H1 (cell line): ENCODE results near the gene ANKH. TPM values are rescaled to one million over a fixed set of nuclear protein-coding genes. Genes with fewer than 3 reads are reported as not detected.

ENCODE experiments used
- CTCF ChIA-PET: fragments of 300-600 bp; sonication (Branson Sonifier 250); formaldehyde crosslinking; loops from one replicate; lab custom pipeline; 2021; ENCODE audit not compliant: partially characterized antibody; lab: Charles Lee
- POLR2A ChIA-PET: fragments of 300-600 bp; sonication (Branson Sonifier 250); formaldehyde crosslinking; loops from one replicate; lab custom pipeline; 2021; ENCODE audit warnings: inconsistent platforms; ENCODE audit not compliant: partially characterized antibody; lab: Charles Lee
- DNase-seq, 2 experiments: peaks; one replicate each; pipeline versions ENCODE4 v3.0.0 to v3.0.0-alpha.2; 2010 to 2022; ENCODE audit warnings: low spot score in 2 of 2, low read depth in 1 of 2, mixed read lengths in 1 of 2
- FAIRE-seq: peaks from 2 replicates; lab custom pipeline; 2011; peaks lifted over from hg19 to GRCh38; lab: Jason Lieb, UNC
- H2AFZ ChIP-seq: 2 replicates; pipeline ENCODE4 v1.8.1; 2012; ENCODE audit warnings: low read length, inconsistent platforms
- H2AK5ac ChIP-seq: 2 replicates; pipeline ENCODE4 v1.6.1; 2013; ENCODE audit warnings: low read depth, low read length
- H2BK120ac ChIP-seq: replicated peaks from 2 replicates; pipeline ENCODE3; 2013; ENCODE audit warnings: low read depth, low read length, inconsistent platforms
- H2BK12ac ChIP-seq: 2 replicates; pipeline ENCODE4 v1.6.1; 2013; ENCODE audit warnings: low read depth, low read length
- H2BK15ac ChIP-seq: 2 replicates; pipeline ENCODE4 v1.6.1; 2013; ENCODE audit warnings: low read length
- H2BK20ac ChIP-seq: 2 replicates; pipeline ENCODE4 v1.6.1; 2013; ENCODE audit warnings: low read length
- H2BK5ac ChIP-seq: 2 replicates; pipeline ENCODE4 v1.6.1; 2013; ENCODE audit warnings: low read depth, low read length
- H3K14ac ChIP-seq: 2 replicates; pipeline ENCODE4 v1.6.1; 2013; ENCODE audit warnings: inconsistent platforms; ENCODE audit not compliant: insufficient read length
- H3K18ac ChIP-seq: 2 replicates; pipeline ENCODE4 v1.6.1; 2013; ENCODE audit warnings: low read length; ENCODE audit errors: extremely low read depth
- H3K23ac ChIP-seq: 2 replicates; pipeline ENCODE4 v1.6.1; 2013; ENCODE audit warnings: inconsistent platforms; ENCODE audit not compliant: insufficient read length
- H3K23me2 ChIP-seq: 2 replicates; pipeline ENCODE4 v1.6.1; 2013; ENCODE audit warnings: low read depth, low read length
- H3K27ac ChIP-seq: 2 replicates; pipeline ENCODE4 v1.6.1; 2011; ENCODE audit warnings: low read depth, low read length, inconsistent platforms
- H3K27me3 ChIP-seq, 4 experiments: replicated peaks in 1 of 4; 1 replicate in 1 of 4; 2 replicates in 3 of 4; pipeline versions ENCODE4 v1.6.1 to v1.8.1; 2011 to 2013; ENCODE audit warnings: low read length in 3 of 4, mild to moderate bottlenecking in 3 of 4, inconsistent platforms in 2 of 4, mixed read lengths in 2 of 4, moderate library complexity in 1 of 4; ENCODE audit not compliant: control insufficient read depth in 3 of 4, insufficient read depth in 3 of 4; ENCODE audit errors: extremely low read depth in 1 of 4
- H3K36me3 ChIP-seq, 4 experiments: 2 replicates each; pipeline versions ENCODE4 v1.6.1 to v1.8.1; 2011 to 2013; ENCODE audit warnings: mild to moderate bottlenecking in 4 of 4, low read length in 3 of 4, moderate library complexity in 2 of 4, control low read depth in 1 of 4, inconsistent platforms in 1 of 4; ENCODE audit not compliant: insufficient read depth in 4 of 4, control insufficient read depth in 2 of 4
- H3K4ac ChIP-seq: replicated peaks from 2 replicates; pipeline ENCODE3; 2013; ENCODE audit warnings: low read length, low read depth, mixed read lengths, inconsistent platforms; ENCODE audit not compliant: insufficient read length
- H3K4me1 ChIP-seq, 4 experiments: replicated peaks in 1 of 4; 1 replicate in 1 of 4; 2 replicates in 3 of 4; pipeline versions ENCODE4 v1.6.1 to v1.8.1; 2011 to 2013; ENCODE audit warnings: low read length in 3 of 4, inconsistent platforms in 2 of 4, mixed read lengths in 1 of 4; ENCODE audit not compliant: insufficient read depth in 4 of 4, control insufficient read depth in 3 of 4
- H3K4me2 ChIP-seq, 2 experiments: 2 replicates each; pipeline versions ENCODE4 v1.6.1 to v1.8.1; 2011 to 2013; ENCODE audit warnings: low read depth in 2 of 2, low read length in 2 of 2, control low read depth in 1 of 2, inconsistent platforms in 1 of 2, mild to moderate bottlenecking in 1 of 2; ENCODE audit not compliant: insufficient read depth in 1 of 2
- H3K4me3 ChIP-seq, 4 experiments: fragments of 200-600, 300-600 bp in 1 of 4; sonication (generic), shearing (Covaris generic), sonication (Bioruptor Twin) in 1 of 4; 2 replicates each; pipeline versions ENCODE4 v1.5.1 to v1.8.1; 2011 to 2016; ENCODE audit warnings: low read length in 4 of 4, low read depth in 3 of 4, control low read depth in 2 of 4, inconsistent platforms in 2 of 4, mild to moderate bottlenecking in 2 of 4, mixed read lengths in 1 of 4, moderate library complexity in 1 of 4; ENCODE audit not compliant: insufficient read depth in 2 of 4; ENCODE audit errors: extremely low read depth in 1 of 4
- H3K56ac ChIP-seq: replicated peaks from 2 replicates; pipeline ENCODE3; 2013; ENCODE audit warnings: low read depth, mild to moderate bottlenecking, mixed read lengths, low read length, inconsistent platforms; ENCODE audit not compliant: insufficient read length
- H3K79me1 ChIP-seq: 2 replicates; pipeline ENCODE4 v1.6.1; 2013; ENCODE audit warnings: low read depth, low read length, control low read depth
- H3K79me2 ChIP-seq, 2 experiments: 2 replicates each; pipeline versions ENCODE4 v1.6.1 to v1.8.1; 2012 to 2013; ENCODE audit warnings: low read length in 2 of 2, mild to moderate bottlenecking in 2 of 2, inconsistent platforms in 1 of 2; ENCODE audit not compliant: insufficient read depth in 2 of 2, control insufficient read depth in 1 of 2
- H3K9ac ChIP-seq, 4 experiments: replicated peaks in 1 of 4; 1 replicate in 1 of 4; 2 replicates in 3 of 4; pipeline versions ENCODE4 v1.6.1 to v1.8.1; 2011 to 2013; ENCODE audit warnings: low read depth in 3 of 4, low read length in 3 of 4, control low read depth in 2 of 4, mild to moderate bottlenecking in 2 of 4, moderate library complexity in 2 of 4, inconsistent platforms in 1 of 4; ENCODE audit errors: extremely low read depth in 1 of 4
- H3K9me3 ChIP-seq, 2 experiments: 2 replicates each; pipeline versions ENCODE4 v1.6.1 to v1.8.1; 2012 to 2013; ENCODE audit warnings: mild to moderate bottlenecking in 2 of 2, moderate library complexity in 2 of 2, control low read depth in 1 of 2, inconsistent platforms in 1 of 2, low read depth in 1 of 2, low read length in 1 of 2, mixed read lengths in 1 of 2; ENCODE audit not compliant: insufficient read depth in 2 of 2
- H4K20me1 ChIP-seq, 2 experiments: replicated peaks in 1 of 2; 2 replicates each; pipeline versions ENCODE3 to v1.8.1; 2011 to 2013; ENCODE audit warnings: inconsistent platforms in 2 of 2, low read length in 2 of 2, mild to moderate bottlenecking in 1 of 2; ENCODE audit not compliant: insufficient read depth in 2 of 2, control insufficient read depth in 1 of 2
- H4K5ac ChIP-seq: 2 replicates; pipeline ENCODE4 v1.6.1; 2013; ENCODE audit warnings: low read length, low read depth, mixed read lengths, inconsistent platforms; ENCODE audit not compliant: insufficient read length
- H4K8ac ChIP-seq: 2 replicates; pipeline ENCODE4 v1.8.0; 2013; ENCODE audit warnings: mild to moderate bottlenecking, moderate library complexity, low read length, inconsistent platforms; ENCODE audit not compliant: insufficient read depth; ENCODE audit errors: extremely low read depth
- H4K91ac ChIP-seq: replicated peaks from 2 replicates; pipeline ENCODE3; 2013; ENCODE audit warnings: low read length, mixed read lengths, inconsistent platforms; ENCODE audit not compliant: insufficient read length
- CHD2 ChIP-seq: IDR thresholded peaks from 2 replicates; pipeline ENCODE4 v1.6.1; 2012; ENCODE audit warnings: low read length, improper control_type of control experiment
- POU5F1 ChIP-seq: IDR thresholded peaks from 2 replicates; pipeline ENCODE4 v1.6.1; 2011; ENCODE audit warnings: low read depth, mild to moderate bottlenecking, low read length, moderate library complexity
- RNF2 ChIP-seq: fragments of 200-900, 300-1000 bp; sonication (generic); IDR thresholded peaks from 2 replicates; pipeline ENCODE4 v1.7.1; 2016; ENCODE audit warnings: borderline replicate concordance, low read depth, mild to moderate bottlenecking, antibody characterized with exemption, low read length; ENCODE audit not compliant: poor library complexity, severe bottlenecking; ENCODE audit errors: missing control alignments
- SP1 ChIP-seq: IDR thresholded peaks from 2 replicates; pipeline ENCODE4 v1.6.1; 2011; ENCODE audit warnings: low read depth, low read length
- TCF12 ChIP-seq: IDR thresholded peaks from 2 replicates; pipeline ENCODE4 v1.6.1; 2011; ENCODE audit warnings: low read depth, mild to moderate bottlenecking, low read length
- YY1 ChIP-seq: IDR thresholded peaks from 2 replicates; pipeline ENCODE4 v1.6.1; 2011; ENCODE audit warnings: low read depth, mild to moderate bottlenecking, low read length
- WGBS, 2 experiments: shearing (Covaris generic) in 1 of 2; methylation state at CpG; one replicate each; pipeline versions ENCODE4 v1.1.6 to v1.1.7; 2013 to 2015; ENCODE audit warnings: low lambda C conversion rate in 2 of 2, mixed read lengths in 2 of 2, inconsistent platforms in 1 of 2, low coverage in 1 of 2, missing lambda C conversion rate in 1 of 2; ENCODE audit not compliant: insufficient replicate concordance in 2 of 2, insufficient coverage in 1 of 2, insufficient read length in 1 of 2; ENCODE audit errors: extremely low coverage in 1 of 2, missing lambda C conversion rate in 1 of 2; 5-methylcytosine and 5-hydroxymethylcytosine counted together
- polyA plus RNA-seq, 7 experiments: library from polyadenylated mRNA; depleted of rRNA in 3 of 7; stranded (reverse) in 5 of 7; unstranded in 2 of 7; fragments of >200 nt in 5 of 7; fragments of 200-250 nt in 2 of 7; gene quantifications; 1 replicate in 5 of 7; 2 replicates in 1 of 7; 4 replicates in 1 of 7; pipeline versions ENCODE4 v1.2.1 to v1.2.3, GENCODE V29; 2011 to 2013; ENCODE audit warnings: missing spikeins in 2 of 7, mixed read lengths in 2 of 7
- total RNA-seq: library from RNA; stranded (reverse); fragmentation: NEBNext Ultra II Directional; extraction: Animal tissue kit (Norgen Biotek cat#: 25700); gene quantifications from 2 replicates; pipeline ENCODE4 v1.2.1, GENCODE V29; 2021

ANKH gene
- total and polyA plus RNA-seq, 2 of the 8 experiments (the other 6 are each of a cell fraction or from before 2014, with no cell fraction given), result 5.3 to 13.0 TPM

- H4K5ac ChIP-seq, result no peak overlapping the region
- no peak overlapping the region for H2BK12ac ChIP-seq
- 0 out of 7 replicates have a peak, but pooled peaks cover 0 to 2% (median 0%) of the 10 kb centered on the region in 4 experiments for H3K27me3 ChIP-seq
- H3K23me2 ChIP-seq, result 0 out of 2 replicates have a peak, but pooled peaks cover 3% of the 10 kb centered on the region
- no peak overlapping the region for H2AFZ ChIP-seq
- POLR2A ChIA-PET, result no interaction called here
- H2AK5ac ChIP-seq, result no peak overlapping the region
- no peaks in the 10 kb centered on the region for H3K36me3 ChIP-seq
- H2BK15ac ChIP-seq, result no peak overlapping the region; the same call in 1 of the 2 replicates
- no peaks in the 10 kb centered on the region for H3K9me3 ChIP-seq
- H3K4ac ChIP-seq, result no peak overlapping the region
- H4K91ac ChIP-seq, result no peak overlapping the region
- no peaks in the 10 kb centered on the region for H3K79me2 ChIP-seq
- no peak overlapping the region for H2BK5ac ChIP-seq
- H3K9ac ChIP-seq, result no peak overlapping the region; a peak in 2 of 7 replicates
- no peak overlapping the region for H3K14ac ChIP-seq
- WGBS, 2 experiments, result 89% methylated on average over 6 of the region's 6 CpGs; no CpG with 5 or more reads in 1 of the 2 experiments
- no peak overlapping the region; the same call in 1 of the 2 replicates for H3K18ac ChIP-seq
- H2BK20ac ChIP-seq, result no peak overlapping the region
- no peak overlapping the region for H3K27ac ChIP-seq
- H2BK120ac ChIP-seq, result no peak overlapping the region
- no peaks in the 10 kb centered on the region for H4K20me1 ChIP-seq
- DNase-seq (no peak), FAIRE-seq (no peak)
- no peak overlapping the region for H3K4me3 ChIP-seq
- no peak overlapping the region for H3K56ac ChIP-seq
- H3K4me1 ChIP-seq, result peaks cover 4 to 15% (median 8%) of the 10 kb centered on the region in 4 experiments
- TF ChIP-seq YY1 (no peak), SP1 (no peak), RNF2 (no peak), POU5F1 (no peak), CHD2 (no peak), TCF12 (no peak)
- CTCF ChIA-PET, result interaction anchor here (0.6 to 3.7 kb wide), 7 partner anchors 8 to 554 kb away, joined by 3 to 20 read pairs (median 4); no protein-coding TSS in a partner anchor
- H3K23ac ChIP-seq, result no peak overlapping the region
- H3K79me1 ChIP-seq, result no peaks in the 10 kb centered on the region
- no peak overlapping the region for H3K4me2 ChIP-seq
- H4K8ac ChIP-seq, result no peak overlapping the region
These were observed 138.6 kb downstream of the ANKH start for GRCh38 chr5:14732991-14733390.
